PC-3 (cell line): ENCODE measurements around the gene TSPYL4.

Source experiments
- CTCF ChIP-seq: fragments of 300-600 bp; sonication (generic); conservative IDR thresholded peaks from 2 replicates; pipeline ENCODE4 v1.5.1; 2017; ENCODE audit warnings: antibody characterized with exemption, low read depth, mild to moderate bottlenecking, low read length
- EZH2 ChIP-seq: fragments of 300-600 bp; sonication (generic); IDR thresholded peaks from one replicate; pipeline ENCODE4 v1.6.1; 2017; ENCODE audit warnings: antibody characterized with exemption, mild to moderate bottlenecking, low read length; ENCODE audit not compliant: unreplicated experiment

- TF ChIP-seq CTCF (no peak), EZH2 (no peak)
Observed at GRCh38 chr6:116215414-116215813, 38.5 kb downstream of the TSPYL4 start.
